HG02642 (cell line): Measurements from ENCODE around the gene SEC24C.
"Not testable (repeated sequence)": the region's sequence is repeated elsewhere in the genome, so short reads cannot be mapped to it uniquely, and the experiment has no call there.

ENCODE experiments used
- ATAC-seq: cut with Tn5 transposase; IDR thresholded peaks from one replicate; pipeline ENCODE4 v1.9.1; 2021; ENCODE audit warnings: mild to moderate bottlenecking; ENCODE audit not compliant: unreplicated experiment, poor library complexity

The SEC24C gene

DNA sequence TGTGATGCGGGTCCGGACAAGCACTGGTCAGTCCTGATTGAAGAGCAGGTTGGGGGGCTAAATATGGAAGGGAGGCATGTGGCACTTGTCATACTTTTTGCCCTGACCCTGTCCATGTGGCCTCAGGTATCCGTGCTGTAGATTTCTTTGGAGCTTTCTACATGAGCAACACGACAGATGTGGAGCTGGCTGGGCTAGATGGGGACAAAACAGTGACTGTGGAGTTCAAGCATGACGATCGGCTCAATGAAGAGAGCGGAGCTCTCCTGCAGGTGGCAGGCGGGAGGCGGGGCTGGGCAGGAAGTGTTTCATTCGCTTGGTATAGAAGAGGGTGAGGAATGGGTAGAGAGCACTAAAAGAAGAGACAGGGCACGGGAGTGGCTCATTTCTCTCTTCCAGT, 24.7 kb downstream of the SEC24C start:
- no peak for ATAC-seq

DNA sequence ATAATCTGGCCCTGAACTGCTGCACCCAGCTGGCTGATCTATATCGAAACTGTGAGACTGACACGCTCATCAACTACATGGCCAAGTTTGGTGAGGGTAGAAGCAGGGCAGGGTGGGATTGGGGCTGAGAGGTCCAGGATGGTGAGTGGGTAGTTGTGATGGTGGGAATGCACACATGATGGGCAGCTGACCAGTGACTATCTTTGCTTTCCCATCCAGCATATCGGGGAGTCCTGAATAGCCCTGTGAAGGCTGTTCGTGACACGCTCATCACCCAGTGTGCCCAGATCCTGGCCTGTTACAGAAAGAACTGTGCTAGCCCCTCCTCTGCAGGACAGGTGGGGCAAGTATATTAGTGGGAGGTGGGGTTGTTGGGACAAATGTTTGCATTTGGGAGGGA, 25.2 kb downstream of the SEC24C start:
- no peak for ATAC-seq

DNA sequence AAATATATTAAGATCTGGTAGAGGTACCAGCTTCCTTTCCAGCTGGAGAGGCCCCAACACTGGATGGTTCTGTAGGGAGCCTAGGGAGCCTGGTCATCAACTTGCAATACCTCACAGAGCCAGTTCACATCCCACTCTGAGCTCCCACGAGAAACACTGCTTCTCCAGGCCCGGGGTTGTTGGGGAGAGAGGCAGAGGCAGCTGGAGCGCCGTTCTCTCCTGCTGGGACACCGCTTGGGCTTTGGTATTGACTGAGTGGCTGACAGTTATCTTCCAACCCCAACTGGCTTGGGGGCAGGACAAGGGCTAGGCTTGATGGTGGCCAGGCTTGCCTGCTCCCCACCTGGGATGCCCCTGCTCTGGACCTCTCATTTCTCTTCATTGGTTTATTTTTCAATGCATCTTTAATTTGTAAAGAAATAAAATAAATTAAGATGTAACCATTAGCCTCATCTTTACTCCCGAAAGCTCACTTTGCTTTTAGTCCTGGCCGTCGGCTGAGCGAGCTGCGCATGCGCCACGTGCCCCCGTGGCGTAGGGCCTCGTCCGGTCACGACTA, 27.6 kb downstream of the SEC24C start:
- ATAC-seq: peak; percentile 57

DNA sequence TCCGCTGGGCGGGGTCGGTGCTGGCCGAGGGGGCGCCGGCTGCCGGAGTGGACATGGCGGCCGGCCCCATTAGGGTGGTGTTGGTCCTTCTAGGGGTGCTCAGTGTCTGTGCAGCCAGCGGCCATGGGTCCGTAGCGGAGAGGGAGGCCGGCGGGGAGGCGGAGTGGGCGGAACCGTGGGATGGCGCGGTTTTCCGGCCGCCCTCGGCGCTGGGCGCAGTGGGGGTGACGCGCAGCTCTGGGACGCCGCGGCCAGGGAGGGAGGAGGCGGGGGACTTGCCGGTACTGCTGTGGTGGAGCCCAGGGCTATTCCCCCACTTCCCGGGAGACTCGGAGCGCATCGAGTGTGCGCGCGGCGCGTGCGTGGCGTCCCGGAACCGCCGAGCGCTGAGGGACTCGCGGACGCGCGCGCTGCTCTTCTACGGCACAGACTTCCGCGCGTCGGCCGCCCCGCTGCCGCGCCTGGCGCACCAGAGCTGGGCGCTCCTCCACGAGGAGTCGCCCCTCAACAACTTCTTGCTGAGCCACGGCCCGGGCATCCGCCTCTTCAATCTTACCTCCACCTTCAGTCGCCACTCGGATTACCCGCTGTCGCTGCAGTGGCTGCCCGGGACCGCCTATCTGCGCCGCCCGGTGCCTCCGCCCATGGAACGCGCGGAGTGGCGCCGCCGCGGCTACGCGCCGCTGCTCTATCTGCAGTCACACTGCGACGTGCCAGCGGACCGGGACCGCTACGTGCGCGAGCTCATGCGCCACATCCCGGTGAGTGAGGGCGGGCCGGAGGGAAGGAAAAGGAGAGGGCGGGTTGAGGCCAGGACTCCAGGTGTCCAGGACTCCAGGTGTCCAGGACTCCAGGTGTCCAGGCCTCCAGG, 28.3 kb downstream of the SEC24C start:
- peak; percentile 67 for ATAC-seq

DNA sequence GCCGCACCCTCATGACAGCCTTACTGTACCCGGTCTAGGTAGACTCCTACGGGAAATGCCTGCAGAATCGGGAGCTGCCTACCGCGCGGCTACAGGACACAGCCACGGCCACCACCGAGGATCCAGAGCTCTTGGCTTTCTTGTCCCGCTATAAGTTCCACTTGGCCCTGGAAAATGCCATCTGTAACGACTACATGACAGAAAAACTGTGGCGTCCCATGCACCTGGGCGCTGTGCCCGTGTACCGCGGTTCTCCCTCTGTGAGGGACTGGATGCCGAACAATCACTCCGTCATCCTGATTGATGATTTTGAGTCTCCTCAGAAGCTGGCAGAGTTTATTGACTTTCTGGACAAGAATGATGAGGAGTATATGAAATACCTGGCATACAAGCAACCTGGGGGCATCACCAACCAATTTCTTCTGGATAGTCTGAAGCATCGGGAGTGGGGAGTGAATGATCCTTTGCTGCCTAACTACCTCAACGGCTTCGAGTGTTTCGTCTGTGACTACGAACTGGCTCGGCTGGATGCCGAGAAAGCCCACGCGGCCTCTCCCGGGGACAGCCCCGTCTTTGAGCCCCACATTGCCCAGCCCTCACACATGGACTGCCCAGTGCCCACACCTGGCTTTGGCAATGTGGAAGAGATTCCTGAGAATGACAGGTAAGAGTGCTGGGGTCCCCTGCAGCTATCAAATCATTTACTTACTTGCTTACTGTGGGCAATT, 29.1 kb downstream of the SEC24C start:
- ATAC-seq: no peak

DNA sequence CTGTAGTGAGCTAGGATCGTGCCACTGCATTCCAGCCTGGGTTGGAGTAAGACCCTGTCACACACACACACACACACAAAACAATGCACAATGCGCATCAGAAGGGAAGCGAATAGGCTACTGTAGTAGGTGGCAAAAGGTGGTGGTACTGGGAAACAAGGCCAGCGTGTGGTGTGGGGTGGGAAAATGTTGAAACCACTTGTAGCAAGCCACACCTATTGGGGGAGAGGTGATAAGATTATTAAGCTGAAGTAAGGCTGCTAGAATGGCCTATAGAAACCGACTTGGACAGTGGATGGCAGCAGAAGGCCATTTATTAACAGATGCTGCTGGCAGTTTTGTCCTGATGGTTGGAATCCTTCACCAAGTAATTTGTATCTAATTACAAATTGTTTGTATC, 30.5 kb downstream of the SEC24C start:
- ATAC-seq: no peak

DNA sequence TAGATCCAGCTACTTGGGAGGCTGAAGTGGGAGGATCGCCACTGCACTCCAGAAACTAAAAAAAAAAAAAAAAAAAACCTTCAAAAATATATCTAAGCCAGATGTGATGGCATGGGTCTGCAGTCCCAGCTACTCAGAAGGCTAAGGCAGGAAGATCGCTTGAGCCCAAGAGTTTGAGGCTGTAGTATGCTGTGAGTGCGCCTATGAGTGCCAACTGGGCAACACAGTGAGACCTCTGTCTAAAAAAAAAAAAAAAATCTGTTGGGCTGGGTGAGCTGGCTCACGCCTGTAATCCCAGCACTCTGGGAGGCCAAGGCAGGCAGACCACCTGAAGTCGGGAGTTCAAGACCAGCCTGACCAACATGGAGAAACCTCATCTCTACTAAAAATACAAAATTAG, 34.8 kb downstream of the SEC24C start:
- no peak for ATAC-seq

DNA sequence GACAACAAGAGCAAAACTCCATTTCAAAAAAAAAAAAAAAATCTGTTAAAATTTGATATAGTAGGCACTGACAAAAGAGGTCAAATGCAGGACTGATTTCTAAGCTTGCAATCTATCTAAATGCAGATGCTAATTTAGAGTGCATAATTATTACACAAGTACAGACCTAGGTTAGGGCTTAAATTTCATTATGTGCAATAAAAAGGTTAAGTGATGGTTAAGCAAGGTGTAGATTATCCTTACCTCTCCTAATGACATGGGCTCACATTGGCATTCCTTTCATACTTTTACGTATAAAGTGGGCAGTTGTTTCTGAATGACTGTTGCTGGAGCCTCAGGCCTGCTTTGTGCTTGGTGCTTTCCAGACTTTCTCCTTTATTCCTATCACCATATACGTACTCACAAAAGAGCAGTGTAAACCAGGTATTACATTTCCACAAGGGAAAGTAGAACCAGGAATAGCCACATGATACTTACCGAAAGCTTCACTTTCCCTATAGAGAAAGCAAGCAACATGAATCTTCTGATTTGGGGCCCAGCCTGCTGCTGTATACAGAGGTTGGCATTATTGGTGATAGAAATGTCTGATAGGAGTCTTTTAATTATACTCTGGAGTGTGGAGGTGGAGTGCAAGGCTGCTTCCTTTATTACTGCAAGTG, 35.5 kb downstream of the SEC24C start:
- no peak for ATAC-seq

DNA sequence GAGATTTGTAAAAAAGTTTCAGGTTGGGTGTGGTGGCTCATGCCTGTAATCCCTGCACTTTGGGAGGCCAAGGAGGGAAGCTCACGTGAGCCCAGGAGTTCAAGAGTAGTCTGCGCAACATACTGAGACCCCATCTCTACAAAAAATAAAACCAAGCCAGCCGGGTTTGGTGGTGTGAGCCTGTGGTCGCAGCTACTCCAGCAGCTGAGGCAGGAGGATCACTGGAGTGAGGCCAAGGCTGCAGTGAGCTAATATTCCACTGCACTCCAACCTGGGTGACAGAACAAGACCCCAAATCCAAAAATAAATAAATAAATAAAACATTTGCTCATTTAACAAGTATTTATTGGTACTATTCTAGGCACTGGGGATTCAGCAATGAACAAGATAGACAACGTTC, 36.1 kb downstream of the SEC24C start:
- ATAC-seq: no peak

DNA sequence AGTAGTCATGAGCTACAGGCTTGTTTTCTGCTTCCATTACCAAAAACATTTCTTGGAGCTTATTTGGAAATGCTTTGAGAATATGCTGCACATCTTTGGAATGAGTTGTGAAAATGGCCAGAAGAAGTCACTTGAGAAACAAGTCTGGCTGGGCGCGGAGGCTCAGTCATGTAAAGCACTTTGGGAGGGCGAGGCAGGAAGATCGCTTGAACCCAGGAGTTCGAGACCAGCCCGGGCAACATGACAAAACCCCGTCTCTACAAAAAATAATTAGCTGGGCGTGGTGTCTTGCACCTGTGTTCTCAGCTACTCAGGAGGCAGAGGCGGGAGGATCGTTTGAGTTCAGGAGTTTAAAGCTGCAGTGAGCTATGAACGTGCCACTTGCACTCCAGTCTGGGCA, 36.8 kb downstream of the SEC24C start:
- no peak for ATAC-seq

DNA sequence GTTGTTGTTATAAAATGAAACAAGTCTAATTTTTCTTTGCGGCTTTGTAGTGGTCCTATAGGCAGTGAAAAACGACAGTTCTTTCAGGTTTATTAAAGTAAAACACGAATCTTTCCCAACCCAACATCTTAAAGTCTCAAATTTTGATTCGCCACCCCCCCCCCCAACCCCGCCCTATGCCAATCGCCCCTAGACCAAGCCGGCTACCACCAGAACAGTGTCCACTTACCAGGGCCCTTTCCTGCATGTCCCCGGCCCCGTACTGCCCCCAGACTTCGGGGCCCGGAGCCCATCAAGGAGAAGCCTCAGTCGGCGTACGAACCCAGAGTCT, 37.3 kb downstream of the SEC24C start:
- no peak for ATAC-seq

DNA sequence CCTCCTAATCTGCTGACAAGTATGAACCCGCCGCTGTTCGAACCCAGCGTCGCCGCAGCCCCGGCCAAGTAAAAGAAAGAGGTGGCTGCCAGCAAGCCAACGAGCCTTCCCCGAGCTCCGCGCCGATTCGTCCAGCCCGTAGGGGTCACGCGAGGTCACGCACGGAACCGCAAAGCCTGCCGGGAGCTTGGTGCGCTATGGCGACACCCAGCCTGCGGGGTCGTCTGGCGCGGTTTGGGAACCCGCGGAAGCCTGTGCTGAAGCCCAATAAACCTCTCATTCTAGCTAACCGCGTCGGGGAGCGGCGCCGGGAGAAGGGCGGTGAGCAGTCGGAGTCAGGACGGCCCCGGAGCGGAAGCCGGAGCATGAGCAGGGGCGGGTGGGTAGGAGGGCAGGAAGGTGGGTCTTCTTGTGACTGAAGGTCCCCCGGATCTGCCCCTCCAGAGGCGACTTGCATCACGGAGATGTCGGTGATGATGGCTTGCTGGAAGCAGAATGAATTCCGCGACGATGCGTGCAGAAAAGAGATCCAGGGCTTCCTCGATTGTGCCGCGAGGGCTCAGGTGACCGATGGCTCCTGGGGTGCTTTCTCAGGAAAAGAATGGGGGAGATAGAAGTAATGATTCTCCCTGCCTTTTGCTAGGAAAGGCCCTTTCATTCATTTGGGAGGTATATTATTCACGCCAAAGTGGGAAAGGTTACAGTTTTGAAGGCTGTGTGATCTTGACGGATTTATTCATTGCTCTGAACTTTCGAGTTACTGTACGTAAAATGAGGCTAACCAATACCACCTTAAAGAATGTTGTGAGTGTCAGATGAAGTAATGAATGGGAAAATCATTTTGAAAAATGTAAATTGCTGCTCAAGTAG, 37.9 kb downstream of the SEC24C start, which contains the start of gene CHCHD1:
TSS of gene CHCHD1 (plus strand) at position 170 of the 870 bp plus-strand sequence. CDS start at position 198, 28 bp downstream.
- peak; percentile 69 for ATAC-seq

DNA sequence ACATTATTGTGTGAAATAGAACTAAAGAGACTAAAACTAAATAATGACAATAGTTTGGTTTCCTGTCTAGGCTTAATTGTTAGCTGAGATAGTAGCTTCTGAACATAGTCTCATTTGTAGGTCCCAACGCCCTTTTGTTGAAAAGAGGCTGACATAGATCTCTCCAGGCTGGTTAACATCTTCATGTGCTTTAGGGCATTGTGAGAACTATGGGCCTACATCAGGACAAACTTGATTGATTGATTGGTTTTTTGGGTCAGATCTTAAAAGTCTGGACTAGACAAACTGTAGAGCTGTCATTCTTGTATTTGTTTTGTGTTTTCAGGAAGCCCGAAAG, 38.5 kb downstream of the SEC24C start:
- ATAC-seq: no peak

DNA sequence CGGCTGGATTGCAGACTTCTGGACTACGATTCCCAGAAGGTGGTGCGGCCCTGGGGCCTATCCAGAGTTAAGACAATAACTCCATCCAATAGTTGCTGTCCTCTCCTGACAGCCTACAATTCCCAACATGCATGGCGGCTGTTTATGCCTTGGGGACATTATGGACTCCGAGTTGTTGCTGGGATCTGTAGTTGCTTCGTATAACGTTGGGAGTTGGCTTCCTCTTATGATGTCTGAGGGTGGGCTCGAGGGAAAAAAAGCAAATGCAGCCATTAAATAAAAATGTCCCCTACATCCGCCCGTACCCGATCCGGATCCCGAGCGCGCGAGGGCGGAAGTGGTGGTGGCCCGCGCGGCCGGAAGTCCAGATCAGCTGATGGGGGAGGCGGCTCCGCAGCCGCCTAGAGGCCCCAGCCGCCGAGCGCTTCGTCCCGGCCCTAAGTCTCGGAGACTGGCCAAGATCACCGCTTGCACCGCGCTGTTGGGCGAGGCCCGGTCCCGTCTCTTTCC, 41.1 kb downstream of the SEC24C start, which contains the start of gene ZSWIM8:
TSS of gene ZSWIM8 (plus strand) at position 396 of the 510 bp plus-strand sequence. CDS start 273 bp downstream, outside the sequence.
- peak; percentile 80 for ATAC-seq

DNA sequence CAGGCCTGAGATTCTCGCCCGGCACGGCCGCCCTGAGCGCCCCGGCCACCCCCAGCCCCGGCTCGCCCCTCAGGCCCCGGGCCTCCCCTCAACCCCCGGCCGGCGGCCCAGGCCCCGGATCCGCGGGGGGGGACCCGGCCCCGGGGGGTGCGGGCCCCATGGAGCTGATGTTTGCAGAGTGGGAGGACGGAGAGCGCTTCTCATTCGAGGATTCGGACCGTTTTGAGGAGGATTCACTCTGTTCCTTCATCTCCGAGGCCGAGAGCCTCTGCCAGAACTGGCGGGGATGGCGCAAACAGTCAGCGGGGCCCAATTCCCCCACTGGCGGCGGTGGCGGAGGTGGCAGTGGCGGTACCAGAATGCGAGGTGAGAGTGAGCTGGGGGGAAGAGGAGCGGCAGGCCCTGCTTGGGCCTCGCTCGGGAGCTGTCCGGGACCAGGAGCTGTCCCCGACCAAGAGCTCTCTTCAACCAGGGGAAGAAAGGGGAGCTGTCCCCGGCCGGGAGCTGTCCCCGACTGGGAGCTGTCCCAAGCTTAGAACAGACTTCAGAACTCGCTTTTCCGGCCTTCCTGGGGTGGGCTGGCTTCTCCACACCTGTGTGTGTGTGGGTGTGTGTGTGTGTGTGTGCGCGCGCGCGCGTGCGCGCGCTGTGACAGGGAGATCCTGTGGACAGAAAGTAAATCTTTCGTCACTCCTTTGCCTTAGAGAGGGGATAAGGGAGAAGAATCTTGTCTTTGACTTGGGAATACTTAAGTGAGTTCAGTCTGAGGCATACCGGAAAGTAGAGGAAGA, 41.7 kb downstream of the SEC24C start:
- peak; percentile 25 for ATAC-seq

DNA sequence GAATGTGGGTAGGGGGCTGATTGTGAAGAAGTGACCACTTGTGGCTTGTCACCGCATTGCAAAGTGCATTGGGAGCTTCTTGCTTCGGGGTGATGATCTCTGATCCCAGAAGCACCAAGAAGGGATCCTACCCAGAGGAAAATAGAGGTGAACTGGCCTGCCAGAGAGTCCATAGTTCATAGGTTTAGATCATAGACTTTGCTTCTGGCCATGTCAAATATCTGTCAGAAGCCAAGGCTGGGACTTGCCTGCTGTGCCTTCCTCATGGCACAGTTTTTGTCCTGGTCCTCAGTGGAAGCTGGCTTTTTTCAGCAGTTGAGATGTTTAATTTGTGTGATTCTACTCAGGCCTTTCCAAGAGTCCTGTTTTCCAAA, 42.3 kb downstream of the SEC24C start:
- ATAC-seq: no peak

DNA sequence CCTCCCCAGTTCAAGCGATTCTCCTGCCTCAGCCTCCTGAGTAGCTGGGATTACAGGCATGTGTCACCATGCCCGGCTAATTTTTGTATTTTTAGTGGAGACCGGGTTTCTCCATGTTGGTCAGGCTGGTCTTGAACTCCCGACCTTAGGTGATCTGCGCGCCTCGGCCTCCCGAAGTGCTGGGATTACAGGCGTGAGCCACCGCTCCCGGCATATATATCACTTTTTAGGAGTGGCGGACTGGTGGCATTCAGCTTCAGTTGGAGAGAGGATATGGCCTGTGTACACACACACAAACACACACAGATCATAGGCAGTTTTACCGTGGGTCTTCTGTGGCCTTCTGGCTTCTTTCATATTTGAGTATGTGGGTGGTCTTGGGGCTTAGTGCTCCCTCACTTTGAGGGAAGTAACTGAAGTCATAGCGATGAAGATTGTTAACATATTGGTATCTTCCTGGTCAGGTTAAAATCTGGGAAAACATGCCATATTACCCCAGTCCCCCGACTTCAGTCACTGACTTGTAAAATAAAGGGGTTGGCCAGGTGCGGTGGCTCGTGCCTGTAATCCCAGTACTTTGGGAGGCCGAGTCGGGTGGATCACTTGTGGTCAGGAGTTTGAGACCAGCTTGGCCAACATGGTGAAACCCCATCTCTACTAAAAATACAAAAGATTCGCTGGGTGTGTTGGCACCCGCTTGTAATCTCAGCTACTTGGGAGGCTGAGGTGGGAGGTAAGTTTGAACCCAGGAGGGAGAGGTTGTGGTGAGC, 43.0 kb downstream of the SEC24C start:
- not testable (repeated sequence) for ATAC-seq
